Sigmoid colon (tissue), 3 donors: Measurements from ENCODE around the gene FAM13A.

Source experiments
- POLR2A ChIP-seq, 2 donors: fragments of 450-650 bp; IDR thresholded peaks; one replicate each; pipeline ENCODE4 v1.6.1; 2016; ENCODE audit warnings: antibody characterized with exemption in 2 of 2, mild to moderate bottlenecking in 2 of 2, moderate library complexity in 2 of 2
- TF ChIP-seq, protein P1 (sequence below), 4 experiments: fragments of 450-650 bp in 3 of 4; fragments of 200-600 bp in 1 of 4; IDR thresholded peaks; one replicate each; pipeline ENCODE4 v1.5.1; 2016 to 2019; ENCODE audit warnings: antibody characterized with exemption in 4 of 4, mild to moderate bottlenecking in 3 of 4, moderate library complexity in 2 of 4

DNA sequence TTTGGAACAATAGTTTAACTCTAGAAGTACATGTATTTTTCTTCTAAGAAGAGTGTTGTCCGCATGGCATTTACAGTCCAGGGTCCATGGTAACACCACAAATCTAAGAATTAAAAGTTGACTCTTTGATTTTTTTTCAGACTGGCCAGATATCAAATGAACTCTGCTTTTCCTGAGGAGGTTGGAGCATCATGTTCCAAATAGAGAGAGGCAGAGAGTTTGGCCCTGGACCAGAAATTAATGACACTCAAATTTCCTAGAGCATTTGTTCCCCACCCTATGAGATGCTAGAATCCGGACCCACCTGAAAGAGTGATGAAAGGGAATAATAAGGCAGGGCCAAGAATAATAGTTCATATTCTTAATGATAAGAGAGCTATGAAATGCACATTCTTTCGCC is 312.4 kb downstream of the FAM13A start:
- TF ChIP-seq, protein P1, sequence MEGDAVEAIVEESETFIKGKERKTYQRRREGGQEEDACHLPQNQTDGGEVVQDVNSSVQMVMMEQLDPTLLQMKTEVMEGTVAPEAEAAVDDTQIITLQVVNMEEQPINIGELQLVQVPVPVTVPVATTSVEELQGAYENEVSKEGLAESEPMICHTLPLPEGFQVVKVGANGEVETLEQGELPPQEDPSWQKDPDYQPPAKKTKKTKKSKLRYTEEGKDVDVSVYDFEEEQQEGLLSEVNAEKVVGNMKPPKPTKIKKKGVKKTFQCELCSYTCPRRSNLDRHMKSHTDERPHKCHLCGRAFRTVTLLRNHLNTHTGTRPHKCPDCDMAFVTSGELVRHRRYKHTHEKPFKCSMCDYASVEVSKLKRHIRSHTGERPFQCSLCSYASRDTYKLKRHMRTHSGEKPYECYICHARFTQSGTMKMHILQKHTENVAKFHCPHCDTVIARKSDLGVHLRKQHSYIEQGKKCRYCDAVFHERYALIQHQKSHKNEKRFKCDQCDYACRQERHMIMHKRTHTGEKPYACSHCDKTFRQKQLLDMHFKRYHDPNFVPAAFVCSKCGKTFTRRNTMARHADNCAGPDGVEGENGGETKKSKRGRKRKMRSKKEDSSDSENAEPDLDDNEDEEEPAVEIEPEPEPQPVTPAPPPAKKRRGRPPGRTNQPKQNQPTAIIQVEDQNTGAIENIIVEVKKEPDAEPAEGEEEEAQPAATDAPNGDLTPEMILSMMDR (IDR thresholded peaks at IDR 0.05): no peak
- no peak for TF ChIP-seq POLR2A (IDR thresholded peaks at IDR 0.05)
